IMR-90 (cell line): ENCODE data around the gene KDELR1. TPM values are rescaled to one million over a fixed set of nuclear protein-coding genes. Genes with fewer than 3 reads are reported as not detected.

Experiments used
- ATAC-seq: fragments of 200-7000 bp; cut with Tn5 transposase; 2 replicates; pipeline ENCODE4 v1.9.1; 2020; ENCODE audit warnings: low read depth, mild to moderate bottlenecking, moderate library complexity
- BruUV-seq: library from RNA; stranded (reverse); fragments of 400-500 nt; replicated peaks from 2 replicates; lab custom pipeline; 2021; lab: Mats Ljungman, UMichigan
- CTCF ChIA-PET: fragments of 300-600 bp; formaldehyde crosslinking; extraction: SDS; loops from one replicate; lab custom pipeline; 2021; ENCODE audit warnings: antibody characterized with exemption; lab: Yijun Ruan, JAX
- POLR2A ChIA-PET: fragments of 300-600 bp; sonication (Branson Sonifier 250); formaldehyde crosslinking; loops from one replicate; lab custom pipeline; 2022; ENCODE audit warnings: antibody characterized with exemption; ENCODE audit not compliant: unreplicated experiment; lab: Charles Lee
- DNase-seq: peaks from one replicate; pipeline ENCODE4 v3.0.0; 2013
- H2AFZ ChIP-seq: replicated peaks from 2 replicates; pipeline ENCODE3; 2013; ENCODE audit warnings: low read length, mild to moderate bottlenecking; ENCODE audit not compliant: poor library complexity
- H2AK5ac ChIP-seq: 2 replicates; pipeline ENCODE4 v1.6.1; 2013; ENCODE audit warnings: low read depth, low read length, inconsistent platforms
- H2AK9ac ChIP-seq: replicated peaks from 2 replicates; pipeline ENCODE3; 2013; ENCODE audit warnings: mild to moderate bottlenecking, low read depth, low read length, moderate library complexity; ENCODE audit not compliant: poor library complexity
- H2BK120ac ChIP-seq: 2 replicates; pipeline ENCODE4 v1.6.1; 2013; ENCODE audit warnings: low read depth, low read length, inconsistent platforms
- H2BK15ac ChIP-seq: 3 replicates; pipeline ENCODE4 v1.6.1; 2013; ENCODE audit warnings: low read depth, low read length, inconsistent platforms
- H2BK20ac ChIP-seq: 2 replicates; pipeline ENCODE4 v1.6.1; 2013; ENCODE audit warnings: low read depth, mild to moderate bottlenecking, inconsistent platforms, low read length, moderate library complexity
- H2BK5ac ChIP-seq: 2 replicates; pipeline ENCODE4 v1.6.1; 2013; ENCODE audit warnings: mild to moderate bottlenecking, low read depth, low read length, inconsistent platforms; ENCODE audit not compliant: poor library complexity, severe bottlenecking
- H3K14ac ChIP-seq: replicated peaks from 2 replicates; pipeline ENCODE4 v1.6.1; 2013; ENCODE audit warnings: low read depth, low read length, inconsistent platforms
- H3K18ac ChIP-seq: 2 replicates; pipeline ENCODE4 v1.6.1; 2013; ENCODE audit warnings: low read depth, low read length, control low read depth
- H3K23ac ChIP-seq: 2 replicates; pipeline ENCODE4 v1.6.1; 2013; ENCODE audit warnings: low read depth, low read length, inconsistent platforms
- H3K27ac ChIP-seq: 2 replicates; pipeline ENCODE4 v1.5.1; 2013; ENCODE audit warnings: mild to moderate bottlenecking, control low read depth, low read length; ENCODE audit not compliant: insufficient read depth
- H3K27me3 ChIP-seq: 2 replicates; pipeline ENCODE4 v1.6.1; 2013; ENCODE audit warnings: low read length; ENCODE audit not compliant: control insufficient read depth, insufficient read depth
- H3K36me3 ChIP-seq: 2 replicates; pipeline ENCODE4 v1.6.1; 2013; ENCODE audit warnings: low read length, mixed read lengths; ENCODE audit not compliant: control insufficient read depth, insufficient read depth
- H3K4ac ChIP-seq: 2 replicates; pipeline ENCODE4 v1.6.1; 2013; ENCODE audit warnings: low read depth, low read length, inconsistent platforms
- H3K4me1 ChIP-seq: 2 replicates; pipeline ENCODE4 v1.6.1; 2013; ENCODE audit warnings: low read length, mixed read lengths; ENCODE audit not compliant: control insufficient read depth, insufficient read depth
- H3K4me2 ChIP-seq: 2 replicates; pipeline ENCODE4 v1.6.1; 2013; ENCODE audit warnings: low read depth, mild to moderate bottlenecking, control low read depth, low read length, moderate library complexity
- H3K4me3 ChIP-seq: 2 replicates; pipeline ENCODE4 v1.5.1; 2013; ENCODE audit warnings: low read depth, mild to moderate bottlenecking, control low read depth, low read length, moderate library complexity; ENCODE audit not compliant: insufficient read depth
- H3K56ac ChIP-seq: 2 replicates; pipeline ENCODE4 v1.6.1; 2013; ENCODE audit warnings: low read length, inconsistent platforms; ENCODE audit not compliant: insufficient read depth; ENCODE audit errors: extremely low read depth
- H3K79me1 ChIP-seq, 2 experiments: 2 replicates each; pipeline ENCODE4 v1.6.1; 2013; ENCODE audit warnings: low read length in 2 of 2, inconsistent platforms in 1 of 2, low read depth in 1 of 2
- H3K9ac ChIP-seq: 2 replicates; pipeline ENCODE4 v1.6.1; 2013; ENCODE audit warnings: low read depth, low read length, control low read depth
- H3K9me1 ChIP-seq: 2 replicates; pipeline ENCODE4 v1.6.1; 2013; ENCODE audit warnings: low read length, inconsistent platforms; ENCODE audit not compliant: insufficient read depth
- H3K9me3 ChIP-seq: 2 replicates; pipeline ENCODE4 v1.6.1; 2013; ENCODE audit warnings: low read length; ENCODE audit not compliant: control insufficient read depth, insufficient read depth
- H4K20me1 ChIP-seq: 2 replicates; pipeline ENCODE4 v1.6.1; 2013; ENCODE audit warnings: low read length, inconsistent platforms; ENCODE audit not compliant: insufficient read depth
- H4K5ac ChIP-seq: 2 replicates; pipeline ENCODE4 v1.6.1; 2013; ENCODE audit warnings: mild to moderate bottlenecking, low read depth, low read length, control low read depth
- H4K8ac ChIP-seq, 2 experiments: 2 replicates each; pipeline ENCODE4 v1.6.1; 2013; ENCODE audit warnings: low read depth in 2 of 2, low read length in 2 of 2, control low read depth in 1 of 2, inconsistent platforms in 1 of 2
- H4K91ac ChIP-seq: 2 replicates; pipeline ENCODE4 v1.6.1; 2013; ENCODE audit warnings: low read depth, low read length, inconsistent platforms; ENCODE audit not compliant: insufficient read depth
- BHLHE40 ChIP-seq: fragments of 150-350 bp; IDR thresholded peaks from 2 replicates; pipeline ENCODE4 v1.6.1; 2016; ENCODE audit warnings: mild to moderate bottlenecking, low read depth, low read length
- CEBPB ChIP-seq: IDR thresholded peaks from 2 replicates; pipeline ENCODE4 v1.6.1; 2012; ENCODE audit warnings: low read depth, low read length, improper control_type of control experiment
- CHD1 ChIP-seq: IDR thresholded peaks from 2 replicates; pipeline ENCODE4 v1.6.1; 2012; ENCODE audit warnings: low read depth, low read length, improper control_type of control experiment
- FOS ChIP-seq: fragments of 150-350 bp; IDR thresholded peaks from 2 replicates; pipeline ENCODE4 v1.6.1; 2016; ENCODE audit warnings: low read depth, low read length
- MAFK ChIP-seq: IDR thresholded peaks from 2 replicates; pipeline ENCODE4 v1.6.1; 2012; ENCODE audit warnings: low read depth, low read length, improper control_type of control experiment
- MAZ ChIP-seq: IDR thresholded peaks from 2 replicates; pipeline ENCODE4 v1.6.1; 2012; ENCODE audit warnings: low read depth, mild to moderate bottlenecking, low read length, improper control_type of control experiment, moderate library complexity, borderline replicate concordance
- MXI1 ChIP-seq: IDR thresholded peaks from 2 replicates; pipeline ENCODE4 v1.6.1; 2012; ENCODE audit warnings: low read depth, mild to moderate bottlenecking, low read length, moderate library complexity, borderline replicate concordance
- NFE2L2 ChIP-seq: fragments of 150-350 bp; IDR thresholded peaks from 2 replicates; pipeline ENCODE4 v1.6.1; 2016; ENCODE audit warnings: low read depth, mild to moderate bottlenecking, low read length
- POLR2A ChIP-seq: IDR thresholded peaks from 2 replicates; pipeline ENCODE4 v1.6.1; 2012; ENCODE audit warnings: mild to moderate bottlenecking, low read depth, low read length
- RAD21 ChIP-seq: IDR thresholded peaks from 2 replicates; pipeline ENCODE4 v1.6.1; 2012; ENCODE audit warnings: low read length, improper control_type of control experiment
- RCOR1 ChIP-seq: IDR thresholded peaks from 2 replicates; pipeline ENCODE4 v1.6.1; 2012; ENCODE audit warnings: mild to moderate bottlenecking, low read length, improper control_type of control experiment; ENCODE audit not compliant: insufficient replicate concordance
- RFX5 ChIP-seq: IDR thresholded peaks from 2 replicates; pipeline ENCODE4 v1.8.0; 2012; ENCODE audit warnings: low read depth, mild to moderate bottlenecking, low read length, moderate library complexity
- SMC3 ChIP-seq: fragments of 150-350 bp; IDR thresholded peaks from 2 replicates; pipeline ENCODE4 v1.6.1; 2016; ENCODE audit warnings: low read depth, mild to moderate bottlenecking, antibody characterized with exemption, low read length, moderate library complexity
- WGBS, 2 experiments: methylation state at CpG; one replicate each; pipeline versions ENCODE4 v1.1.5 to v1.1.7; 2013; ENCODE audit warnings: missing lambda C conversion rate in 2 of 2; ENCODE audit not compliant: insufficient read length in 1 of 2; ENCODE audit errors: extremely low coverage in 2 of 2; 5-methylcytosine and 5-hydroxymethylcytosine counted together
- dilution Hi-C: fragments of 300-500 bp; cut with HindIII; formaldehyde crosslinking; loops from one replicate; pipeline ENCODE4 v1.14.3; 2018; ENCODE audit warnings: low sequenced_read_pairs; ENCODE audit not compliant: unreplicated experiment
- in situ Hi-C: fragments of 300-500 bp; cut with MboI; formaldehyde crosslinking; loops from 3 replicates; pipeline ENCODE4 v1.14.3; 2019; ENCODE audit warnings: low sequenced_read_pairs, inconsistent platforms, mixed read lengths
- intact Hi-C: fragments of 100-400 bp; cut with micrococcal nuclease; formaldehyde crosslinking; loops from 2 replicates; pipeline ENCODE4 v1.10.0; 2022
- polyA plus RNA-seq, 3 experiments: library from polyadenylated mRNA; depleted of rRNA; stranded (reverse); fragments of >200 nt; gene quantifications; 2 replicates each; pipeline ENCODE4 v1.2.3, GENCODE V29; 2012; ENCODE audit warnings: low replicate concordance in 1 of 3
- total RNA-seq: library from RNA; depleted of rRNA; stranded (reverse); fragments of >200 nt; gene quantifications from 2 replicates; pipeline ENCODE4 v1.2.3, GENCODE V29; 2012
- TF ChIP-seq, protein P1 (sequence below): fragments of 150-350 bp; IDR thresholded peaks from 2 replicates; pipeline ENCODE4 v1.6.1; 2017; ENCODE audit warnings: mild to moderate bottlenecking, antibody characterized with exemption, low read length, low read depth
- TF ChIP-seq, protein P2 (sequence below): fragments of 150-350 bp; IDR thresholded peaks from 2 replicates; pipeline ENCODE4 v1.6.1; 2016; ENCODE audit warnings: low read depth, mild to moderate bottlenecking, low read length, moderate library complexity, borderline replicate concordance
- TF ChIP-seq, protein P3 (sequence below): conservative IDR thresholded peaks from 2 replicates; pipeline ENCODE4 v1.5.1; 2012; ENCODE audit warnings: mild to moderate bottlenecking, low read depth, low read length, improper control_type of control experiment

The KDELR1 gene
- total and polyA plus RNA-seq, 2 of the 4 experiments (the other 2 are of a cell fraction), result 58.8 to 180 TPM

DNA sequence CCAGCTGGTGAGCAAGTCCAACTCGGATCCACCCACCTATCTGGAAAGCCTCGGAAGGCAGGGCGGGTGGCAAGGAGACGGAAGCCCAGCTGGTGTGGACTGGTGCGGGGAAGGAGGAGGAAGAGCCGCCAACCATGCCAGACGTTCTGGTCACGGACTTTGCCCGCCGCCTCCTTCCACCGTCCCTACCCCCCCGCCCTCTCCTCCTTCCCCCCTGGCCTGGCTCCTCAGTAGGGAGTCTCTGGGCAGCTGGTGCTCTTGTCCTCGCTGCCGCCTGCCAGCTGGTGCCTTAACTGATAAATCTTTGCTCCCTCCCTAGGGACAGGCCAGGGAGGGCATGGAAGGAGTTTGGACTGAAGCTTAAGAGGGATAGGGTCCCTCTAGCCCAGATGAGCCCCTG is 22.4 kb downstream of the KDELR1 start:
- no peak overlapping the region for H3K27ac ChIP-seq

More for the DNA sequence above, 22.4 kb downstream of the KDELR1 start:
- ChIA-PET POLR2A (no interaction called here), CTCF (no interaction called here)
- Histone ChIP-seq H3K27me3 (no peaks in the 10 kb centered on the region; the same call in 1 of the 2 replicates), H3K9ac (no peak overlapping the region), H3K9me3 (no peaks in the 10 kb centered on the region), H3K23ac (no peak overlapping the region), H3K36me3 (no peaks in the 10 kb centered on the region), H3K56ac (no peak overlapping the region), H3K4me2 (no peak overlapping the region), H2AK9ac (no peak overlapping the region), H4K5ac (no peak overlapping the region), H3K4ac (no peak overlapping the region), H2AK5ac (peak overlapping the region; percentile 5; the same call in 1 of the 2 replicates), H3K4me1 (no peaks in the 10 kb centered on the region), H2BK5ac (no peak overlapping the region), H2BK15ac (no peak overlapping the region), H3K14ac (no peak overlapping the region), H3K18ac (no peak overlapping the region), H2AFZ (no peak overlapping the region), H3K9me1 (no peaks in the 10 kb centered on the region; the same call in 1 of the 2 replicates), H2BK120ac (no peak overlapping the region), H3K4me3 (no peak overlapping the region), H3K79me1 (no peaks in the 10 kb centered on the region), H4K91ac (no peak overlapping the region), H4K8ac (no peak overlapping the region), H2BK20ac (no peak overlapping the region), H4K20me1 (no peaks in the 10 kb centered on the region)
- DNase-seq (no peak), ATAC-seq (no peak)
- BruUV-seq, result no TSS peak
- WGBS, 2 experiments, result 80% methylated on average over 1 of the region's 14 CpGs; no CpG with 5 or more reads in 1 of the 2 experiments
- in situ Hi-C loops, result no loop called here
- dilution Hi-C loops, result no loop called here
- intact Hi-C loops, result no loop called here
- no peak for TF ChIP-seq POLR2A
- TF ChIP-seq, protein P1, sequence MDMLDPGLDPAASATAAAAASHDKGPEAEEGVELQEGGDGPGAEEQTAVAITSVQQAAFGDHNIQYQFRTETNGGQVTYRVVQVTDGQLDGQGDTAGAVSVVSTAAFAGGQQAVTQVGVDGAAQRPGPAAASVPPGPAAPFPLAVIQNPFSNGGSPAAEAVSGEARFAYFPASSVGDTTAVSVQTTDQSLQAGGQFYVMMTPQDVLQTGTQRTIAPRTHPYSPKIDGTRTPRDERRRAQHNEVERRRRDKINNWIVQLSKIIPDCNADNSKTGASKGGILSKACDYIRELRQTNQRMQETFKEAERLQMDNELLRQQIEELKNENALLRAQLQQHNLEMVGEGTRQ, result no peak
- no peak for TF ChIP-seq RAD21
- TF ChIP-seq CHD1, result no peak
- no peak for TF ChIP-seq MAFK
- TF ChIP-seq BHLHE40, result no peak
- TF ChIP-seq, protein P2, sequence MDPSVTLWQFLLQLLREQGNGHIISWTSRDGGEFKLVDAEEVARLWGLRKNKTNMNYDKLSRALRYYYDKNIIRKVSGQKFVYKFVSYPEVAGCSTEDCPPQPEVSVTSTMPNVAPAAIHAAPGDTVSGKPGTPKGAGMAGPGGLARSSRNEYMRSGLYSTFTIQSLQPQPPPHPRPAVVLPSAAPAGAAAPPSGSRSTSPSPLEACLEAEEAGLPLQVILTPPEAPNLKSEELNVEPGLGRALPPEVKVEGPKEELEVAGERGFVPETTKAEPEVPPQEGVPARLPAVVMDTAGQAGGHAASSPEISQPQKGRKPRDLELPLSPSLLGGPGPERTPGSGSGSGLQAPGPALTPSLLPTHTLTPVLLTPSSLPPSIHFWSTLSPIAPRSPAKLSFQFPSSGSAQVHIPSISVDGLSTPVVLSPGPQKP, result no peak
- TF ChIP-seq CEBPB, result no peak
- no peak for TF ChIP-seq MAZ
- TF ChIP-seq, protein P3, sequence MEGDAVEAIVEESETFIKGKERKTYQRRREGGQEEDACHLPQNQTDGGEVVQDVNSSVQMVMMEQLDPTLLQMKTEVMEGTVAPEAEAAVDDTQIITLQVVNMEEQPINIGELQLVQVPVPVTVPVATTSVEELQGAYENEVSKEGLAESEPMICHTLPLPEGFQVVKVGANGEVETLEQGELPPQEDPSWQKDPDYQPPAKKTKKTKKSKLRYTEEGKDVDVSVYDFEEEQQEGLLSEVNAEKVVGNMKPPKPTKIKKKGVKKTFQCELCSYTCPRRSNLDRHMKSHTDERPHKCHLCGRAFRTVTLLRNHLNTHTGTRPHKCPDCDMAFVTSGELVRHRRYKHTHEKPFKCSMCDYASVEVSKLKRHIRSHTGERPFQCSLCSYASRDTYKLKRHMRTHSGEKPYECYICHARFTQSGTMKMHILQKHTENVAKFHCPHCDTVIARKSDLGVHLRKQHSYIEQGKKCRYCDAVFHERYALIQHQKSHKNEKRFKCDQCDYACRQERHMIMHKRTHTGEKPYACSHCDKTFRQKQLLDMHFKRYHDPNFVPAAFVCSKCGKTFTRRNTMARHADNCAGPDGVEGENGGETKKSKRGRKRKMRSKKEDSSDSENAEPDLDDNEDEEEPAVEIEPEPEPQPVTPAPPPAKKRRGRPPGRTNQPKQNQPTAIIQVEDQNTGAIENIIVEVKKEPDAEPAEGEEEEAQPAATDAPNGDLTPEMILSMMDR, result no peak
- no peak for TF ChIP-seq RCOR1
- no peak for TF ChIP-seq FOS
- TF ChIP-seq MXI1, result no peak
- TF ChIP-seq SMC3, result no peak
- no peak for TF ChIP-seq NFE2L2
- no peak for TF ChIP-seq RFX5
